IMR-90 (cell line): Measurements from ENCODE around the gene LRRC15. TPM values are rescaled to one million over a fixed set of nuclear protein-coding genes. Genes with fewer than 3 reads are reported as not detected.

Source experiments
- ATAC-seq: fragments of 200-7000 bp; cut with Tn5 transposase; 2 replicates; pipeline ENCODE4 v1.9.1; 2020; ENCODE audit warnings: low read depth, mild to moderate bottlenecking, moderate library complexity
- BruUV-seq: library from RNA; stranded (reverse); fragments of 400-500 nt; replicated peaks from 2 replicates; lab custom pipeline; 2021; lab: Mats Ljungman, UMichigan
- CTCF ChIA-PET: fragments of 300-600 bp; formaldehyde crosslinking; extraction: SDS; loops from one replicate; lab custom pipeline; 2021; ENCODE audit warnings: antibody characterized with exemption; lab: Yijun Ruan, JAX
- POLR2A ChIA-PET: fragments of 300-600 bp; sonication (Branson Sonifier 250); formaldehyde crosslinking; loops from one replicate; lab custom pipeline; 2022; ENCODE audit warnings: antibody characterized with exemption; ENCODE audit not compliant: unreplicated experiment; lab: Charles Lee
- DNase-seq: peaks from one replicate; pipeline ENCODE4 v3.0.0; 2013
- H2AFZ ChIP-seq: replicated peaks from 2 replicates; pipeline ENCODE3; 2013; ENCODE audit warnings: low read length, mild to moderate bottlenecking; ENCODE audit not compliant: poor library complexity
- H2AK5ac ChIP-seq: 2 replicates; pipeline ENCODE4 v1.6.1; 2013; ENCODE audit warnings: low read depth, low read length, inconsistent platforms
- H2AK9ac ChIP-seq: replicated peaks from 2 replicates; pipeline ENCODE3; 2013; ENCODE audit warnings: mild to moderate bottlenecking, low read depth, low read length, moderate library complexity; ENCODE audit not compliant: poor library complexity
- H2BK120ac ChIP-seq: 2 replicates; pipeline ENCODE4 v1.6.1; 2013; ENCODE audit warnings: low read depth, low read length, inconsistent platforms
- H2BK15ac ChIP-seq: 3 replicates; pipeline ENCODE4 v1.6.1; 2013; ENCODE audit warnings: low read depth, low read length, inconsistent platforms
- H2BK20ac ChIP-seq: 2 replicates; pipeline ENCODE4 v1.6.1; 2013; ENCODE audit warnings: low read depth, mild to moderate bottlenecking, inconsistent platforms, low read length, moderate library complexity
- H2BK5ac ChIP-seq: 2 replicates; pipeline ENCODE4 v1.6.1; 2013; ENCODE audit warnings: mild to moderate bottlenecking, low read depth, low read length, inconsistent platforms; ENCODE audit not compliant: poor library complexity, severe bottlenecking
- H3K14ac ChIP-seq: replicated peaks from 2 replicates; pipeline ENCODE4 v1.6.1; 2013; ENCODE audit warnings: low read depth, low read length, inconsistent platforms
- H3K18ac ChIP-seq: 2 replicates; pipeline ENCODE4 v1.6.1; 2013; ENCODE audit warnings: low read depth, low read length, control low read depth
- H3K23ac ChIP-seq: 2 replicates; pipeline ENCODE4 v1.6.1; 2013; ENCODE audit warnings: low read depth, low read length, inconsistent platforms
- H3K27ac ChIP-seq: 2 replicates; pipeline ENCODE4 v1.5.1; 2013; ENCODE audit warnings: mild to moderate bottlenecking, control low read depth, low read length; ENCODE audit not compliant: insufficient read depth
- H3K27me3 ChIP-seq: 2 replicates; pipeline ENCODE4 v1.6.1; 2013; ENCODE audit warnings: low read length; ENCODE audit not compliant: control insufficient read depth, insufficient read depth
- H3K36me3 ChIP-seq: 2 replicates; pipeline ENCODE4 v1.6.1; 2013; ENCODE audit warnings: low read length, mixed read lengths; ENCODE audit not compliant: control insufficient read depth, insufficient read depth
- H3K4ac ChIP-seq: 2 replicates; pipeline ENCODE4 v1.6.1; 2013; ENCODE audit warnings: low read depth, low read length, inconsistent platforms
- H3K4me1 ChIP-seq: 2 replicates; pipeline ENCODE4 v1.6.1; 2013; ENCODE audit warnings: low read length, mixed read lengths; ENCODE audit not compliant: control insufficient read depth, insufficient read depth
- H3K4me2 ChIP-seq: 2 replicates; pipeline ENCODE4 v1.6.1; 2013; ENCODE audit warnings: low read depth, mild to moderate bottlenecking, control low read depth, low read length, moderate library complexity
- H3K4me3 ChIP-seq: 2 replicates; pipeline ENCODE4 v1.5.1; 2013; ENCODE audit warnings: low read depth, mild to moderate bottlenecking, control low read depth, low read length, moderate library complexity; ENCODE audit not compliant: insufficient read depth
- H3K56ac ChIP-seq: 2 replicates; pipeline ENCODE4 v1.6.1; 2013; ENCODE audit warnings: low read length, inconsistent platforms; ENCODE audit not compliant: insufficient read depth; ENCODE audit errors: extremely low read depth
- H3K79me1 ChIP-seq, 2 experiments: 2 replicates each; pipeline ENCODE4 v1.6.1; 2013; ENCODE audit warnings: low read length in 2 of 2, inconsistent platforms in 1 of 2, low read depth in 1 of 2
- H3K9ac ChIP-seq: 2 replicates; pipeline ENCODE4 v1.6.1; 2013; ENCODE audit warnings: low read depth, low read length, control low read depth
- H3K9me1 ChIP-seq: 2 replicates; pipeline ENCODE4 v1.6.1; 2013; ENCODE audit warnings: low read length, inconsistent platforms; ENCODE audit not compliant: insufficient read depth
- H3K9me3 ChIP-seq: 2 replicates; pipeline ENCODE4 v1.6.1; 2013; ENCODE audit warnings: low read length; ENCODE audit not compliant: control insufficient read depth, insufficient read depth
- H4K20me1 ChIP-seq: 2 replicates; pipeline ENCODE4 v1.6.1; 2013; ENCODE audit warnings: low read length, inconsistent platforms; ENCODE audit not compliant: insufficient read depth
- H4K5ac ChIP-seq: 2 replicates; pipeline ENCODE4 v1.6.1; 2013; ENCODE audit warnings: mild to moderate bottlenecking, low read depth, low read length, control low read depth
- H4K8ac ChIP-seq, 2 experiments: 2 replicates each; pipeline ENCODE4 v1.6.1; 2013; ENCODE audit warnings: low read depth in 2 of 2, low read length in 2 of 2, control low read depth in 1 of 2, inconsistent platforms in 1 of 2
- H4K91ac ChIP-seq: 2 replicates; pipeline ENCODE4 v1.6.1; 2013; ENCODE audit warnings: low read depth, low read length, inconsistent platforms; ENCODE audit not compliant: insufficient read depth
- CEBPB ChIP-seq: IDR thresholded peaks from 2 replicates; pipeline ENCODE4 v1.6.1; 2012; ENCODE audit warnings: low read depth, low read length, improper control_type of control experiment
- MAZ ChIP-seq: IDR thresholded peaks from 2 replicates; pipeline ENCODE4 v1.6.1; 2012; ENCODE audit warnings: low read depth, mild to moderate bottlenecking, low read length, improper control_type of control experiment, moderate library complexity, borderline replicate concordance
- MXI1 ChIP-seq: IDR thresholded peaks from 2 replicates; pipeline ENCODE4 v1.6.1; 2012; ENCODE audit warnings: low read depth, mild to moderate bottlenecking, low read length, moderate library complexity, borderline replicate concordance
- POLR2A ChIP-seq: IDR thresholded peaks from 2 replicates; pipeline ENCODE4 v1.6.1; 2012; ENCODE audit warnings: mild to moderate bottlenecking, low read depth, low read length
- RAD21 ChIP-seq: IDR thresholded peaks from 2 replicates; pipeline ENCODE4 v1.6.1; 2012; ENCODE audit warnings: low read length, improper control_type of control experiment
- RCOR1 ChIP-seq: IDR thresholded peaks from 2 replicates; pipeline ENCODE4 v1.6.1; 2012; ENCODE audit warnings: mild to moderate bottlenecking, low read length, improper control_type of control experiment; ENCODE audit not compliant: insufficient replicate concordance
- RFX5 ChIP-seq: IDR thresholded peaks from 2 replicates; pipeline ENCODE4 v1.8.0; 2012; ENCODE audit warnings: low read depth, mild to moderate bottlenecking, low read length, moderate library complexity
- SMC3 ChIP-seq: fragments of 150-350 bp; IDR thresholded peaks from 2 replicates; pipeline ENCODE4 v1.6.1; 2016; ENCODE audit warnings: low read depth, mild to moderate bottlenecking, antibody characterized with exemption, low read length, moderate library complexity
- USF2 ChIP-seq: fragments of 150-350 bp; IDR thresholded peaks from 2 replicates; pipeline ENCODE4 v1.6.1; 2017; ENCODE audit warnings: mild to moderate bottlenecking, antibody characterized with exemption, low read length, low read depth
- WGBS, 2 experiments: methylation state at CpG; one replicate each; pipeline versions ENCODE4 v1.1.5 to v1.1.7; 2013; ENCODE audit warnings: missing lambda C conversion rate in 2 of 2; ENCODE audit not compliant: insufficient read length in 1 of 2; ENCODE audit errors: extremely low coverage in 2 of 2; 5-methylcytosine and 5-hydroxymethylcytosine counted together
- dilution Hi-C: fragments of 300-500 bp; cut with HindIII; formaldehyde crosslinking; loops from one replicate; pipeline ENCODE4 v1.14.3; 2018; ENCODE audit warnings: low sequenced_read_pairs; ENCODE audit not compliant: unreplicated experiment
- in situ Hi-C: fragments of 300-500 bp; cut with MboI; formaldehyde crosslinking; loops from 3 replicates; pipeline ENCODE4 v1.14.3; 2019; ENCODE audit warnings: low sequenced_read_pairs, inconsistent platforms, mixed read lengths
- intact Hi-C: fragments of 100-400 bp; cut with micrococcal nuclease; formaldehyde crosslinking; loops from 2 replicates; pipeline ENCODE4 v1.10.0; 2022
- polyA plus RNA-seq, 3 experiments: library from polyadenylated mRNA; depleted of rRNA; stranded (reverse); fragments of >200 nt; gene quantifications; 2 replicates each; pipeline ENCODE4 v1.2.3, GENCODE V29; 2012; ENCODE audit warnings: low replicate concordance in 1 of 3
- total RNA-seq: library from RNA; depleted of rRNA; stranded (reverse); fragments of >200 nt; gene quantifications from 2 replicates; pipeline ENCODE4 v1.2.3, GENCODE V29; 2012

Gene LRRC15
- total and polyA plus RNA-seq, 2 of the 4 experiments (the other 2 are of a cell fraction), result 2.5 to 9.0 TPM

- intact Hi-C loops (no loop called here), in situ Hi-C loops (no loop called here), dilution Hi-C loops (no loop called here)
- Histone ChIP-seq H2AK9ac (no peak overlapping the region), H2BK20ac (no peak overlapping the region), H4K5ac (no peak overlapping the region), H2BK15ac (no peak overlapping the region), H3K36me3 (no peaks in the 10 kb centered on the region), H3K79me1 (no peaks in the 10 kb centered on the region), H3K18ac (no peak overlapping the region), H3K23ac (no peak overlapping the region), H4K91ac (no peak overlapping the region), H3K27ac (no peak overlapping the region), H2AFZ (no peak overlapping the region), H3K4me3 (no peak overlapping the region), H4K8ac (no peak overlapping the region), H3K14ac (no peak overlapping the region), H3K9me1 (no peaks in the 10 kb centered on the region), H3K4me1 (peaks cover 3% of the 10 kb centered on the region; the same call in 1 of the 2 replicates), H2BK120ac (no peak overlapping the region), H3K9me3 (no peaks in the 10 kb centered on the region), H2AK5ac (no peak overlapping the region), H3K4me2 (no peak overlapping the region), H3K27me3 (peaks cover 80% of the 10 kb centered on the region), H2BK5ac (no peak overlapping the region), H4K20me1 (no peaks in the 10 kb centered on the region), H3K4ac (no peak overlapping the region), H3K56ac (no peak overlapping the region), H3K9ac (no peak overlapping the region)
- ATAC-seq (no peak), DNase-seq (no peak)
- ChIA-PET POLR2A (no interaction called here), CTCF (interaction anchor here (1.5 to 1.8 kb wide), 2 partner anchors 11 to 528 kb away, joined by 3 to 6 read pairs; no protein-coding TSS in a partner anchor)
- WGBS, 2 experiments, result no CpG with 5 or more reads among the region's 8 CpGs
- TF ChIP-seq RAD21, result no peak
- TF ChIP-seq POLR2A, result no peak
- TF ChIP-seq MXI1, result no peak
- no peak for TF ChIP-seq RFX5
- TF ChIP-seq RCOR1, result no peak
- TF ChIP-seq USF2, result no peak
- no peak for TF ChIP-seq MAZ
- TF ChIP-seq CEBPB, result no peak
- TF ChIP-seq SMC3, result no peak
- no TSS peak for BruUV-seq
Measured at GRCh38 chr3:194308601-194309449, 60.7 kb downstream of the LRRC15 start.
